Measurements from ENCODE around the gene SLC25A14.
A peak's percentile ranks its signal among the peaks of the same experiment; 100 is the strongest.
"Not testable (repeated sequence)": the region's sequence is repeated elsewhere in the genome, so short reads cannot be mapped to it uniquely, and the experiment has no call there.

SLC25A14 gene, protein sequence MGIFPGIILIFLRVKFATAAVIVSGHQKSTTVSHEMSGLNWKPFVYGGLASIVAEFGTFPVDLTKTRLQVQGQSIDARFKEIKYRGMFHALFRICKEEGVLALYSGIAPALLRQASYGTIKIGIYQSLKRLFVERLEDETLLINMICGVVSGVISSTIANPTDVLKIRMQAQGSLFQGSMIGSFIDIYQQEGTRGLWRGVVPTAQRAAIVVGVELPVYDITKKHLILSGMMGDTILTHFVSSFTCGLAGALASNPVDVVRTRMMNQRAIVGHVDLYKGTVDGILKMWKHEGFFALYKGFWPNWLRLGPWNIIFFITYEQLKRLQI

DNA sequence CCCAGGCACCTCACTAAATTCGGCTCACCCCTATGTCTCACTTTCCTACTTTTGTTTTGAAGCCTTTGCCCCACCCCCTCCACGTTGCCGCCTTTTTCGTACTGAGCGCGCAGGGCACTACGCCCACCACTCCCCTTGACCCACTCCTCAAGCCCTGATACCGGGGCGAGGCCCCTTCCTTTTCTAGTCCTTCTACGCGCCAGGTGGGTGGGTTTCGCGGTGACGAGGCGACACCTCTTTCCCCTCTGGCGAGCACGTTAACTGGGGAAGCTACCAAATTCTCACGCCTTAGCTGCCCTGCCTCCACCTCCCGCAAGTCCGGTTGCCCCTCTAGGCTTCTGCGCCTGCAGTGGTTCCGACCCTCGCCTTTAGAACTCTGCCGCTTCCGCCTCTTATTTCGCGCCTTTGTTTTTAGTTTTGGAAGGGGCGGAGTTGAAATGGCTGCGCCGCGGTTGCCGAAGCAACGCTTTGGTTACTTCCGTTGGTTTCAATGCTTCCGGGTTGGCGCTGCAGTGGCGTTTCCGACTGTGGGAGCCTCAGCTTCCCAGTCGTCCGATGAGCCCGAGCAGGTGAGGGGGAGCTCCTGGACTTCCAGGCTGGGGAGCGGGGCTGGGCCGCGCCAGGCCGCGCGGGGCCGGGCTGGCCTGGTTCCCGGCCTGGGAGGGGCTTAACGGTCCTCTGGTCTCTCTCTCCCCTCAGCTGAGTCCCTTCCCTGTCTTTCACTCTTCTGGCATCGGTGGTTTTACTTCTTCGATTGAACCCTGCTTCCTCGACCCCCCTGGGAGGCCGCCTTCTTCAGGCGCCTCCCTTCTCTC lies at the start of gene SLC25A14:
Gene SLC25A14 (plus strand): TSS at position 512 of the 815 bp plus-strand sequence. CDS start 360 bp downstream, outside the sequence.
- DNase-seq (ENCODE audit: low read depth in 2 of 2) = peak; percentile 52 to 54

GRCh38 chrX:130295519-130296296 lies 44.0 kb upstream of the SLC25A14 start:
- no peak for DNase-seq (ENCODE audit: low read depth in 2 of 2)

DNA sequence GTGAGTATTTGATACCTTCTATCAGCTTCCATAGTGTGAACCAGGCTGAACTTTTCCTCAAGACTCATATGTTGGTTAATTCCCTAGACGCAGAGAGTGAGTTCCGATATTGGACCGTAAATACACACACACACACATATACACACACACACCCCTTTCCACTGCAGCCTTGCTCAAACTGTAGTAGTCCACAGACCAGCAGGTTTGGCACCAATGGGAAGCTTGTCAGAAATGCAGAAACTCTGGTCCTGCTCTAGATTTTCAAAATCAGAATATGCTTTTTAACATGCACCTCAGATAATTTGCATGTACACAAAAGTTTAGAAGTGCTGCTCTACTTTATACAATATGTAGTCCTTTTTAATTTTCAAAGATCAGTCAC lies 43.4 kb upstream of the SLC25A14 start:
- no peak for DNase-seq (ENCODE audit: low read depth in 2 of 2)

DNA sequence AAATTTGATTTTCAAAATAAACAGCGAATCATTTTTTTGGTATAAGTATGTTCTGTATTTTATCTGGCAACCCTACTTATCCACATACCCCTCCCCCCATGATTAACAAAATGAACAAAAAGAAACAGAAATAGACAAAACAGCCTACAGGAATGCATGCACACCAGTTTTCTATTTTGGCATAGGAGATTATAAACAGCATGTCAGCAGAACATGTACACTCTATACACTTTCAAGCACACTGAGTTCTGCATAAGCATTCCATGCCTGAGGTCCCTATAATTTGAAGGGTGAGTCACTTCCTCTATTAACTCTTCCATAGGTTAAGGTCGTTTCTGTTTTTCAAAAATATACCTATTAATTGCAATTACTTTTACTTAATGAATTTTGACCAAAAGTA lies 43.0 kb upstream of the SLC25A14 start:
- no peak for DNase-seq (ENCODE audit: low read depth in 2 of 2)

DNA sequence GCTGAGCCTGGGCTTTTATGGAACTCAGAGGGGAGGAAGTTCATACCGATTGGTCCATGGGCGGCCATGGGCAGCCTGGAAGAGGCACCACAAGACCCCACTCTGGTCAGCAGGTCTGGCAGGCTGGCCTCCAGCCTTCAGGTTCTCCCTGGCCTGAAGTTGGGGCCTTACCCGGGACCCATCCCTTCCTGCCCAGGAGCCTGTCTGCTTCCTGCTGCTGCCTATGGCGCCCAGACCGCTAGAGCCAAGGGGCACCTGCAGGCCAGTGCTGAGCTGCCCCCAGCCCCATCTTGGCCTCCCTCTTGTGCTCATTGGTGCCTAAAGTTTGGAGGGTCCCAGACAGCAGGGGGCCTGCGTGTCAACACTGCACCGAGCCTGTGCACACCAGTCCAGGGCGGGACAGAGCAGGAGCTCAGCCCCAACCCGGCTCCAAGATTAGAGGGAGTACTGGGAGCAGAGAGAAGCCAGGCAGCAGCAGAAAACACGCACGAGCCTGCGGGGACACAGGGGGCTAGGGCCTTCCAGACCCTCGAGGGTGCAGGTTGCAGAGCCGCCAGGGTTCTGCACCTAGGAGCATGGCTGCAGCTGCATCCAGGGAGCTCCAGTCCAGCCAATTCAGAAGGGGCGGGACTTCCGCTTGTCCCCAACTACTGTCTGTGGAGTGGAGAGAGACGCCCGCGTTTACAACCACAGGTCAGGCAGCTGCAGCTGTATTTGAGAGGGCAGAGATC lies 40.3 kb upstream of the SLC25A14 start:
- no peak for DNase-seq (ENCODE audit: low read depth in 2 of 2)

DNA sequence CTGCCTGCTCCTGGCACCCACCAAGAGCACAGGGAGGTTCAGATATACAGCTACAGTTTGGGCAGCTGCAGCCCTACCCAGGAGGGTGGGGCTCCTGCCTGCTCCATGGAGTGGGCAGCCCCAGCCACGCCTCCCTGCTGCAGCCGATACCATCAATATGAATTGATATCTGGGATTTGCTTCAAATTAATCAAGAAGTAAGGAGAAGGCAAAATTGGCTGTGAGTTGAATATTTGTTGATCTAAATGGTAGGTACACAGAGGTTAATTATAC lies 39.8 kb upstream of the SLC25A14 start:
- no peak for DNase-seq (ENCODE audit: low read depth in 2 of 2)

DNA sequence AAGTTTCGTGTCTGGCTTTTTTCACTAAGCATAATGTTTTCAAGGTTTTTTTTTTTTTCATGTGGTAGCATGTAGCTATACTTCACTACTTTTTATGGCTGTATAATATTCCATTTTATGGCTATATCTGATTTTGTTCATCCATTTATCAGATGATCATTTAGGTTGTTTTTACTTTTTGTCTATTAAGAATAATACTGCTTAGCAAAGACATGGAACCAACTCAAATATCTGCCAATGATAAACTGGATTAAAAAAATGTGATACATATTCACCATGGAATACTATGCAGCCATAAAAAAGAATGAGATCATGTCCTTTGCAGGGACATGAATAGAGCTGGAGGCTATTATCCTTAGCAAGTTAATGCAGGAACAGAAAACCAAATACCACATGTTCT lies 38.3 kb upstream of the SLC25A14 start:
- DNase-seq (ENCODE audit: low read depth in 2 of 2) = no peak

DNA sequence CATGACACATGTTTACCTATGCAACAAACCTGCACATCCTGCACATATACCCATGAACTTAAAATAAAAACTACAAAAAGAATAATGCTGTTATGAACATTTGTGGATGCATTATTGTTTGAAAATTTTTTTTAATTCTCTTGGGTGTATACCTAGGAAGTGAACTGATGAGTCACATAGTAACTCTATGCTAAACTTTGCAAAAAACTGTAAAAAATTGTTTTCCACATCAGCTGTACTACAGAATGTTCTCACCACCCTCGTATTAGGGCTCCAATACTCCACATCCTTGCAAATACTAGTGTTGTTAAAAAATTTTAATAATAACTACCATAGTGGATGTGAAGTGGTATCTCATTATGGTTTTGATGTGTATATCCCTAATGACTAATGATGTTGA lies 37.7 kb upstream of the SLC25A14 start:
- no peak for DNase-seq (ENCODE audit: low read depth in 2 of 2)

- DNase-seq (ENCODE audit: low read depth in 2 of 2) = no peak
Measured at GRCh38 chrX:130304587-130305368, 34.9 kb upstream of the SLC25A14 start.

DNA sequence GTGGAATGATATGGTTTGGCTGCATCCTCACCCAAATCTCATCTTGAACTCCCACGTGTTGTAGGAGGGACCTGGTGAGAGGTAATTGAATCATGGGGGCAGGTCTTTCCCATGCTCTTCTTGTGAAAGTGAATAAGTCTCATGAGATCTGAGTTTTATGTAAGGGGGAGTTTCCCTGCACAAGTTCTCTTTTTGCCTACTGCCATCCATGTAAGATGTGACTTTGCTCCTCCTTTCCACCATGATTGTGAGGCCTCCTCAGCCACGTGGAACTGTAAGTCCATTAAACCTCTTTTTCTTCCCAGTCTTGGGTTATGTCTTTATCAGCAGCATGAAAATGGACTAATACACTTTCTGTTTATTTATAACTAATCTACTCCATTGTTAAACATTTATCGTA lies 19.8 kb upstream of the SLC25A14 start:
- not testable (repeated sequence) for DNase-seq (ENCODE audit: low read depth in 2 of 2)

GRCh38 chrX:130321550-130321949 lies 18.2 kb upstream of the SLC25A14 start:
- DNase-seq (ENCODE audit: low read depth in 2 of 2) = no peak

DNA sequence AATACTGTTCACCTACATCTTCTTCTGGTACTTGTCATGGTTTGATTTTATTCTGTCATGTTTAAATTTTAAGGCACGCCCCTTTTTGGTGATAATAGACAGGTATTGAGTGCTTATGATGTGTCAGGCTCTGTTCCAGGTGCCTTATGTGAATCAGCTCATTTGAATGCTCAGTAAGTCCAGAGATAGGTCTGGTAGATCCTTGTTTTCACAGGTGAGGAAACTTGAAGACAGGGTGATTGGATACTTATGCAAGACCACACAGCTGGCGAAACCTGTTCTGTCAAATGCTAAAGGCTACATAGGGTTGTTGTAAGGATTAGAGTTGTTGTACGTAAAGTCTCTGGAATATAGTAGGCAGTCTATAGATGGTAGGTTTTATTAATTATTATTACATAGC lies 9.6 kb upstream of the SLC25A14 start:
- no peak for DNase-seq (ENCODE audit: low read depth in 2 of 2)

DNA sequence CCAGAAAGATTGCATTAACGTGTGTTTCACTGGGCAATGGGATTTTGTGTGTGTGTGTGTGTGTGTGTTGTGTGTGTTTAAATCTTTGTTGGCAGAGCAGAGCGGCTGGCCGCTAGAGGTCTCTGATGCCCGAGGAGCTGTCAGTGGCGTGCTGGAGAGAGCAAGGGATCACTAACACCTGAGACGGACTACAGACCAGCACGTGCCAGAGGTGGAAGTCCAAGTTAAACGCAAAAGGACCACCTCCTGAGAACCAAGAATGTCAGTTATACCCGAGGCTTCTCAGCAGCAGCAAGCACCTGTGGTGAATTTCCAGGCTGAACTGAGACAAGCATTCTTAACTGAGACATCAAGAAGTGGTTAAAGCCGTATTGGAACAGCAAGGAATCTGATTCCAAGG lies 9.0 kb upstream of the SLC25A14 start:
- peak in 1 of 2 experiments; percentile 21 for DNase-seq (ENCODE audit: low read depth in 2 of 2)

GRCh38 chrX:130336531-130336930 lies 3.2 kb upstream of the SLC25A14 start:
- no peak for DNase-seq (ENCODE audit: low read depth in 2 of 2)

DNA sequence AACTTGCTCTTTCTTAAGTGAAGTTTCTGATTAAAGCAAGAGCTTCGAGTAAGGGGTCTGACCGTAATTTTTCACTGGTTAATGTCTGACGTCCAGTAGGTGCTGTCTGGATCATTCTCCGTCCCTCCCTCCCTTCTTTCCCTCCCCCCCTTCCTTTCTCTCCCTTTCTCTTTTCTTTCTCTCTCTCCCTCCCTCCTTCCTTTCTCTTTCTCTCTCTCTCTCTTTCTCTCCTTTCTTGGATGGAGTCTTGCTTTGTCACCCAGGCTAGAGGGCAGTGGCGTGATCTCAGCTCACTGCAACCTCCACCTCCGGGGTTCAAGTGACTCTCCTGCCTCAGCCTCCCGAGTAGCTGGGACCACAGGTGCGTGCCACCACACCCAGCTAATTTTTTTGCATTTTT lies 850 bp upstream of the SLC25A14 start:
- DNase-seq (ENCODE audit: low read depth in 2 of 2) = not testable (repeated sequence)

GRCh38 chrX:130340271-130340670 lies 552 bp downstream of the SLC25A14 start:
- DNase-seq (ENCODE audit: low read depth in 2 of 2) = no peak

GRCh38 chrX:130343411-130343810 lies 3.7 kb downstream of the SLC25A14 start:
- no peak for DNase-seq (ENCODE audit: low read depth in 2 of 2)

- no peak for DNase-seq (ENCODE audit: low read depth in 2 of 2)
Measured at GRCh38 chrX:130347321-130347720, 7.6 kb downstream of the SLC25A14 start.

- no peak for DNase-seq (ENCODE audit: low read depth in 2 of 2)
Measured at GRCh38 chrX:130351567-130351966, 11.8 kb downstream of the SLC25A14 start.

GRCh38 chrX:130352050-130352449 lies 12.3 kb downstream of the SLC25A14 start:
- not testable (repeated sequence) for DNase-seq (ENCODE audit: low read depth in 2 of 2)

- DNase-seq (ENCODE audit: low read depth in 2 of 2) = no peak
Measured at GRCh38 chrX:130376077-130376476, 36.4 kb downstream of the SLC25A14 start.
